ENCODE data around the gene SMARCC1.

Gene SMARCC1

DNA sequence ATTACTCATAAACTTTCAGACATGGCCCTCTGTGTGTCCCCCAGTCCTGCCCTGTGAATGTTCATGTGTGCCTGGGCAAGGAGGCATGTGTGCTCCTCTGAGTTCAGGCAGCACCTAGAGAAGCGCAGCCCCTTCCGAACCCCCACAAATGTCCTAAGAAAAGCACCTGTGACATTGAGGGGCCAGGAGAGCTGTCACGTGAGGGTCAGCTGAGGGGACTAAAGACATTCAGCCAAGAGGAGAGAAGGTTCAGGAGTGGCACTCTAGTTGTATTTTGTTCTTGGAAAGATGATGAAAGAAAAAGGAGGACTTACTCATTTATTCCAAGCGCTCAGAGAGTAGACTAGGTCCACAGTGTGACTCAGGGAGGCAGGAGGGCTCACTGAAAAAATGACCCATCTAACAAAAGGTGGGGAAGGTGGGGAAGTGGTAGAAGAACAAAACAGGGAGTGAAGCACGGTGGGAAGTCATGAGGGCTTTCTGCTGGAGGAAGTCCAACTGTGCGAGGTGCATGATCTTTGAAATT is 240.0 kb downstream of the SMARCC1 start:
- Histone ChIP-seq H3K4me1 (ENCODE audit: insufficient read depth, insufficient read length) (no peaks in the 10 kb centered on the region), H3K36me3 (ENCODE audit: insufficient read depth, insufficient read length, low read length) (no peaks in the 10 kb centered on the region), H3K27me3 (ENCODE audit: insufficient read depth, insufficient read length) (no peaks in the 10 kb centered on the region), H3K9ac (ENCODE audit: insufficient read length, low read depth) (no peak overlapping the region), H3K9me3 (ENCODE audit: insufficient read depth, low read length) (no peaks in the 10 kb centered on the region), H3K4me3 (ENCODE audit: insufficient read length, low read depth) (no peak overlapping the region)
- TF ChIP-seq SUZ12 (IDR thresholded peaks at IDR 0.05; ENCODE audit: extremely low read depth, insufficient read depth, insufficient read length) (no peak), YY1 (IDR thresholded peaks at IDR 0.05; ENCODE audit: insufficient read depth, insufficient read length) (no peak), ZNF274 (IDR thresholded peaks at IDR 0.05; ENCODE audit: low read depth, low read length) (no peak)
- DNase-seq (ENCODE audit: low read depth, low spot score) = no peak

DNA sequence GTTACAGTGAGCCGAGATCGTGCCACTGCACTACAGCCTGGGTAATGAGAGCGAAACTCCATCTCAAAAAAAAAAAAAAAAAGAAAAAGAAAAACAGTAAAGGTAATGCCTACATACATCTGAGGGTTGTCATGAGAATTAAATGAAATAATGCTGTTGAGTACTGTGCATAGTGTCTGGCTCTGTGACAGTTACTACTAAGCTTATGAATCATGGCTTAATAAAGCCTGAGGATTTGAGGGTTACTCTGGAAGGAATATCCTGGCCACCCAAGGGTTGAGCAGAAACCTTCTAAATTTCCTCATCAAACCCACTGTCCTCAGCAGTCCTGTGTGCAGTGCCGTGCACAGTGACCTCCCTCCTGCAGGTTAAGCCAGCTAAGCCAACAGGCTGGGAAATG is 241.4 kb downstream of the SMARCC1 start:
- H3K9me3 ChIP-seq (ENCODE audit: insufficient read depth, low read length) = no peaks in the 10 kb centered on the region
- no peak overlapping the region for H3K4me3 ChIP-seq (ENCODE audit: insufficient read length, low read depth)
- no peaks in the 10 kb centered on the region for H3K36me3 ChIP-seq (ENCODE audit: insufficient read depth, insufficient read length, low read length)
- H3K4me1 ChIP-seq (ENCODE audit: insufficient read depth, insufficient read length) = no peaks in the 10 kb centered on the region
- no peaks in the 10 kb centered on the region for H3K27me3 ChIP-seq (ENCODE audit: insufficient read depth, insufficient read length)
- DNase-seq (ENCODE audit: low read depth, low spot score) = no peak
- TF ChIP-seq YY1 (IDR thresholded peaks at IDR 0.05; ENCODE audit: insufficient read depth, insufficient read length) = no peak
- TF ChIP-seq SUZ12 (IDR thresholded peaks at IDR 0.05; ENCODE audit: extremely low read depth, insufficient read depth, insufficient read length) = no peak
- TF ChIP-seq ZNF274 (IDR thresholded peaks at IDR 0.05; ENCODE audit: low read depth, low read length) = no peak
- H3K9ac ChIP-seq (ENCODE audit: insufficient read length, low read depth) = no peak overlapping the region

DNA sequence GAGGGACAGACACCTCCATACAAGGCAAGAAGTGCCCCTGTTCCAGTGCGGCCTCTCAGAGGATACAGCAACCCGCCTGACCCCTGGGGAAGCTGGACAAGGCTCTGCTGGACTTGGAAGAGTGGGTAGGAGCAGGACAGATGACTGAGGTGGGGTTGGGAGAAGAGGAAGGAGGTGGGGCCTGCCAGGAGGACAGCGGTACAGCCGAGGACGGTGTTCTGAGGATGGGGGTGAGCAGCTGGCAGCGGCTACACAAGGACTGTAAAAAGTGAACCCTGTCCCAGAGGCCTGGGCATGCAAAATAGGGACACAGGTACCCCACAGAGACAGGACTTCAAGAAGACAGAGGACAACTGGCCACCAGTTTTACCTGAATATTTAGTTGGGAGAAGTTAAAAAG is 244.7 kb downstream of the SMARCC1 start:
- H3K27me3 ChIP-seq (ENCODE audit: insufficient read depth, insufficient read length) = no peaks in the 10 kb centered on the region
- no peak overlapping the region for H3K4me3 ChIP-seq (ENCODE audit: insufficient read length, low read depth)
- no peaks in the 10 kb centered on the region for H3K9me3 ChIP-seq (ENCODE audit: insufficient read depth, low read length)
- H3K4me1 ChIP-seq (ENCODE audit: insufficient read depth, insufficient read length) = no peaks in the 10 kb centered on the region
- no peak overlapping the region for H3K9ac ChIP-seq (ENCODE audit: insufficient read length, low read depth)
- no peak for DNase-seq (ENCODE audit: low read depth, low spot score)
- H3K36me3 ChIP-seq (ENCODE audit: insufficient read depth, insufficient read length, low read length) = no peaks in the 10 kb centered on the region
- no peak for TF ChIP-seq YY1 (IDR thresholded peaks at IDR 0.05; ENCODE audit: insufficient read depth, insufficient read length)
- no peak for TF ChIP-seq ZNF274 (IDR thresholded peaks at IDR 0.05; ENCODE audit: low read depth, low read length)
- TF ChIP-seq SUZ12 (IDR thresholded peaks at IDR 0.05; ENCODE audit: extremely low read depth, insufficient read depth, insufficient read length) = no peak

DNA sequence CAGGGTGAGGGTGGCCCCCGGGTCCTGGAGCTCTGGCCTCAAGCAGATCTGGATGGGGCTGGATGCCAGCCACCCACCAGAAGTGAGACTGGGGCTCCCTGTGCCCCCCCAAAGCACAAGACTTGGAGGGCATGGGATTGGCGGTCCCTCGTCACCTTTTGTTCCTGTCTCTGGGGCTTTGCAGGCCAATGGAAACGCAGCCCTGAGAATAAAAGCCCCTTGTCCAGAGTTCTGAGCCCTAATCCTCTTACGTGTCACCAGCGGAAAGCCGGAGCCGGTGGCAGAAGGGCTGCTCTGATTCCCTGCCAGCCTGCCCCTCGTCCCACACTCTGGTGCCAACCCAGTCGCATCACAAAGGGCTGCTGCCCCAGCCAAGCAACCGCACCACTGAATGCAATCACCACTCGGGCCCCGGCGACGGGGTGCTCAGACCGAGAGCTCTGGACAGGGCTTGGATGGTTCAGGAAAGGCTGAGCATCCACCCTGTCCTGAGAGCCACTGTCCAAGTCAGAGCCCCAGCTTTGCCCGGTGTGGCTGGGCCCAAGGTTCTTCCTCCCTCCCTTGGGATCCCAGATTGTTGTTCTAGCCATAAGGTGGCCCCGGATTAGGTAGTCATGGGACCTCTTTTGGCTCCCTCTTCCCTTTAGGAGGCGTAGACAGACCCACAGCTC is 245.3 kb downstream of the SMARCC1 start:
- no peak overlapping the region for H3K4me3 ChIP-seq (ENCODE audit: insufficient read length, low read depth)
- H3K36me3 ChIP-seq (ENCODE audit: insufficient read depth, insufficient read length, low read length) = no peaks in the 10 kb centered on the region
- no peaks in the 10 kb centered on the region for H3K4me1 ChIP-seq (ENCODE audit: insufficient read depth, insufficient read length)
- no peak for TF ChIP-seq ZNF274 (IDR thresholded peaks at IDR 0.05; ENCODE audit: low read depth, low read length)
- TF ChIP-seq YY1 (IDR thresholded peaks at IDR 0.05; ENCODE audit: insufficient read depth, insufficient read length) = no peak
- TF ChIP-seq SUZ12 (IDR thresholded peaks at IDR 0.05; ENCODE audit: extremely low read depth, insufficient read depth, insufficient read length) = no peak
- no peak overlapping the region for H3K9ac ChIP-seq (ENCODE audit: insufficient read length, low read depth)
- H3K9me3 ChIP-seq (ENCODE audit: insufficient read depth, low read length) = no peaks in the 10 kb centered on the region
- H3K27me3 ChIP-seq (ENCODE audit: insufficient read depth, insufficient read length) = no peaks in the 10 kb centered on the region
- no peak for DNase-seq (ENCODE audit: low read depth, low spot score)

Data from NT2/D1 (cell line).